ENCODE data around the gene DNAJB9. TPM values are rescaled to one million over a fixed set of nuclear protein-coding genes. Genes with fewer than 3 reads are reported as not detected.

DNAJB9 gene
- total and polyA plus RNA-seq, 2 experiments from 2014 or later, result 7.3 to 16.0 TPM

DNA sequence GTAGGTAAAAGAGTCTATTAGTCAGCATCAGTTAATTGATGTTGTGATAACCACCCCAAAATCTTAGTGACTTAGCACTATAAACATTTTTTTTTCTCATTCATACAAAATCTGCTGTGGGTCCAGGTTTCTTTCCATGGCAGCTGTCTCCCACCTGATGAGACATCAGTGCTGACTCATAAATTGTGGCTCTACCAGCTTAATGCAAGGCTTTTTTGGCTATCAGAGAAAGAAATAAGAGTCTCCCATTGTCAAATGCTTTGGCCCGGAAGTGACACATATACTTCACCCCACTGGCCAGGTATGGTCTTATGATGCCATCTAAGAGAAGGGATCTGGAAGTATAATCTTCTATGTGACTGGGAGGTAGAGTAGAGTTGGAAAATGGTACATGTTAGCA is 14.5 kb downstream of the DNAJB9 start:
- DNase-seq (ENCODE audit: low spot score) (no peak), ATAC-seq (no peak)
- peaks cover 4% of the 10 kb centered on the region for H3K27me3 Mint-ChIP-seq (ENCODE audit: insufficient read depth, low read depth, poor library complexity)
- no peak overlapping the region for H3K4me3 Mint-ChIP-seq
- Histone ChIP-seq H3K4me3 (no peak overlapping the region), H2AFZ (no peak overlapping the region), H4K20me1 (replicated peaks; ENCODE audit: insufficient read depth) (no peaks in the 10 kb centered on the region), H3K9me2 (ENCODE audit: insufficient read depth) (no peaks in the 10 kb centered on the region), H3K36me3 (ENCODE audit: insufficient read depth) (no peaks in the 10 kb centered on the region; the same call in 1 of the 2 replicates), H3K79me2 (replicated peaks; ENCODE audit: insufficient read depth) (no peaks in the 10 kb centered on the region), H3K27me3 (ENCODE audit: insufficient read depth) (no peaks in the 10 kb centered on the region), H3K4me1 (ENCODE audit: insufficient read depth) (peaks cover 4% of the 10 kb centered on the region; the same call in 1 of the 2 replicates), H3K4me2 (no peak overlapping the region), H3K27ac (ENCODE audit: low read depth) (no peak overlapping the region), H3F3A (replicated peaks; ENCODE audit: low read depth) (no peaks in the 10 kb centered on the region)
- peaks cover 20% of the 10 kb centered on the region for H3K4me1 Mint-ChIP-seq
- peaks cover 18% of the 10 kb centered on the region for H3K9me3 Mint-ChIP-seq
- TF ChIP-seq JUNB (IDR thresholded peaks at IDR 0.05; ENCODE audit: unreplicated experiment) (no peak), ZNF331 (CRISPR knock-in tag; IDR thresholded peaks at IDR 0.05; ENCODE audit: low read depth) (no peak), NANOG (IDR thresholded peaks at IDR 0.05; ENCODE audit: borderline replicate concordance) (no peak), EZH2 (IDR thresholded peaks at IDR 0.05; ENCODE audit: low read depth, unreplicated experiment) (no peak), POLR2AphosphoS5 (IDR thresholded peaks at IDR 0.05; ENCODE audit: low read depth) (no peak), STAT1 (IDR thresholded peaks at IDR 0.05; ENCODE audit: unreplicated experiment) (no peak), CREB1 (CRISPR knock-in tag; IDR thresholded peaks at IDR 0.05; ENCODE audit: low read depth) (no peak), EZH2phosphoT487 (IDR thresholded peaks at IDR 0.05; ENCODE audit: unreplicated experiment) (no peak), ZNF114 (CRISPR knock-in tag; IDR thresholded peaks at IDR 0.05) (no peak)
- TF ChIP-seq, protein P1, sequence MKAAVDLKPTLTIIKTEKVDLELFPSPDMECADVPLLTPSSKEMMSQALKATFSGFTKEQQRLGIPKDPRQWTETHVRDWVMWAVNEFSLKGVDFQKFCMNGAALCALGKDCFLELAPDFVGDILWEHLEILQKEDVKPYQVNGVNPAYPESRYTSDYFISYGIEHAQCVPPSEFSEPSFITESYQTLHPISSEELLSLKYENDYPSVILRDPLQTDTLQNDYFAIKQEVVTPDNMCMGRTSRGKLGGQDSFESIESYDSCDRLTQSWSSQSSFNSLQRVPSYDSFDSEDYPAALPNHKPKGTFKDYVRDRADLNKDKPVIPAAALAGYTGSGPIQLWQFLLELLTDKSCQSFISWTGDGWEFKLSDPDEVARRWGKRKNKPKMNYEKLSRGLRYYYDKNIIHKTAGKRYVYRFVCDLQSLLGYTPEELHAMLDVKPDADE (IDR thresholded peaks at IDR 0.05), result no peak
- TF ChIP-seq, protein P2, sequence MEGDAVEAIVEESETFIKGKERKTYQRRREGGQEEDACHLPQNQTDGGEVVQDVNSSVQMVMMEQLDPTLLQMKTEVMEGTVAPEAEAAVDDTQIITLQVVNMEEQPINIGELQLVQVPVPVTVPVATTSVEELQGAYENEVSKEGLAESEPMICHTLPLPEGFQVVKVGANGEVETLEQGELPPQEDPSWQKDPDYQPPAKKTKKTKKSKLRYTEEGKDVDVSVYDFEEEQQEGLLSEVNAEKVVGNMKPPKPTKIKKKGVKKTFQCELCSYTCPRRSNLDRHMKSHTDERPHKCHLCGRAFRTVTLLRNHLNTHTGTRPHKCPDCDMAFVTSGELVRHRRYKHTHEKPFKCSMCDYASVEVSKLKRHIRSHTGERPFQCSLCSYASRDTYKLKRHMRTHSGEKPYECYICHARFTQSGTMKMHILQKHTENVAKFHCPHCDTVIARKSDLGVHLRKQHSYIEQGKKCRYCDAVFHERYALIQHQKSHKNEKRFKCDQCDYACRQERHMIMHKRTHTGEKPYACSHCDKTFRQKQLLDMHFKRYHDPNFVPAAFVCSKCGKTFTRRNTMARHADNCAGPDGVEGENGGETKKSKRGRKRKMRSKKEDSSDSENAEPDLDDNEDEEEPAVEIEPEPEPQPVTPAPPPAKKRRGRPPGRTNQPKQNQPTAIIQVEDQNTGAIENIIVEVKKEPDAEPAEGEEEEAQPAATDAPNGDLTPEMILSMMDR (conservative IDR thresholded peaks at IDR 0.05; ENCODE audit: low read depth in 2 of 2), result no peak
- TF ChIP-seq, protein P3, sequence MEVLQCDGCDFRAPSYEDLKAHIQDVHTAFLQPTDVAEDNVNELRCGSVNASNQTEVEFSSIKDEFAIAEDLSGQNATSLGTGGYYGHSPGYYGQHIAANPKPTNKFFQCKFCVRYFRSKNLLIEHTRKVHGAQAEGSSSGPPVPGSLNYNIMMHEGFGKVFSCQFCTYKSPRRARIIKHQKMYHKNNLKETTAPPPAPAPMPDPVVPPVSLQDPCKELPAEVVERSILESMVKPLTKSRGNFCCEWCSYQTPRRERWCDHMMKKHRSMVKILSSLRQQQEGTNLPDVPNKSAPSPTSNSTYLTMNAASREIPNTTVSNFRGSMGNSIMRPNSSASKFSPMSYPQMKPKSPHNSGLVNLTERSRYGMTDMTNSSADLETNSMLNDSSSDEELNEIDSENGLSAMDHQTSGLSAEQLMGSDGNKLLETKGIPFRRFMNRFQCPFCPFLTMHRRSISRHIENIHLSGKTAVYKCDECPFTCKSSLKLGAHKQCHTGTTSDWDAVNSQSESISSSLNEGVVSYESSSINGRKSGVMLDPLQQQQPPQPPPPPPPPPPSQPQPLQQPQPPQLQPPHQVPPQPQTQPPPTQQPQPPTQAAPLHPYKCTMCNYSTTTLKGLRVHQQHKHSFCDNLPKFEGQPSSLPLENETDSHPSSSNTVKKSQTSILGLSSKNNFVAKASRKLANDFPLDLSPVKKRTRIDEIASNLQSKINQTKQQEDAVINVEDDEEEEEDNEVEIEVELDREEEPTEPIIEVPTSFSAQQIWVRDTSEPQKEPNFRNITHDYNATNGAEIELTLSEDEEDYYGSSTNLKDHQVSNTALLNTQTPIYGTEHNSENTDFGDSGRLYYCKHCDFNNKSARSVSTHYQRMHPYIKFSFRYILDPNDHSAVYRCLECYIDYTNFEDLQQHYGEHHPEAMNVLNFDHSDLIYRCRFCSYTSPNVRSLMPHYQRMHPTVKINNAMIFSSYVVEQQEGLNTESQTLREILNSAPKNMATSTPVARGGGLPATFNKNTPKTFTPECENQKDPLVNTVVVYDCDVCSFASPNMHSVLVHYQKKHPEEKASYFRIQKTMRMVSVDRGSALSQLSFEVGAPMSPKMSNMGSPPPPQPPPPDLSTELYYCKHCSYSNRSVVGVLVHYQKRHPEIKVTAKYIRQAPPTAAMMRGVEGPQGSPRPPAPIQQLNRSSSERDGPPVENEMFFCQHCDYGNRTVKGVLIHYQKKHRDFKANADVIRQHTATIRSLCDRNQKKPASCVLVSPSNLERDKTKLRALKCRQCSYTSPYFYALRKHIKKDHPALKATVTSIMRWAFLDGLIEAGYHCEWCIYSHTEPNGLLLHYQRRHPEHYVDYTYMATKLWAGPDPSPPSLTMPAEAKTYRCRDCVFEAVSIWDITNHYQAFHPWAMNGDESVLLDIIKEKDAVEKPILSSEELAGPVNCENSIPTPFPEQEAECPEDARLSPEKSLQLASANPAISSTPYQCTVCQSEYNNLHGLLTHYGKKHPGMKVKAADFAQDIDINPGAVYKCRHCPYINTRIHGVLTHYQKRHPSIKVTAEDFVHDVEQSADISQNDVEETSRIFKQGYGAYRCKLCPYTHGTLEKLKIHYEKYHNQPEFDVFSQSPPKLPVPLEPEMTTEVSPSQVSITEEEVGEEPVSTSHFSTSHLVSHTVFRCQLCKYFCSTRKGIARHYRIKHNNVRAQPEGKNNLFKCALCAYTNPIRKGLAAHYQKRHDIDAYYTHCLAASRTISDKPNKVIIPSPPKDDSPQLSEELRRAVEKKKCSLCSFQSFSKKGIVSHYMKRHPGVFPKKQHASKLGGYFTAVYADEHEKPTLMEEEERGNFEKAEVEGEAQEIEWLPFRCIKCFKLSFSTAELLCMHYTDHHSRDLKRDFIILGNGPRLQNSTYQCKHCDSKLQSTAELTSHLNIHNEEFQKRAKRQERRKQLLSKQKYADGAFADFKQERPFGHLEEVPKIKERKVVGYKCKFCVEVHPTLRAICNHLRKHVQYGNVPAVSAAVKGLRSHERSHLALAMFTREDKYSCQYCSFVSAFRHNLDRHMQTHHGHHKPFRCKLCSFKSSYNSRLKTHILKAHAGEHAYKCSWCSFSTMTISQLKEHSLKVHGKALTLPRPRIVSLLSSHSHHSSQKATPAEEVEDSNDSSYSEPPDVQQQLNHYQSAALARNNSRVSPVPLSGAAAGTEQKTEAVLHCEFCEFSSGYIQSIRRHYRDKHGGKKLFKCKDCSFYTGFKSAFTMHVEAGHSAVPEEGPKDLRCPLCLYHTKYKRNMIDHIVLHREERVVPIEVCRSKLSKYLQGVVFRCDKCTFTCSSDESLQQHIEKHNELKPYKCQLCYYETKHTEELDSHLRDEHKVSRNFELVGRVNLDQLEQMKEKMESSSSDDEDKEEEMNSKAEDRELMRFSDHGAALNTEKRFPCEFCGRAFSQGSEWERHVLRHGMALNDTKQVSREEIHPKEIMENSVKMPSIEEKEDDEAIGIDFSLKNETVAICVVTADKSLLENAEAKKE (CRISPR knock-in tag; IDR thresholded peaks at IDR 0.05), result no peak
- TF ChIP-seq, protein P4, sequence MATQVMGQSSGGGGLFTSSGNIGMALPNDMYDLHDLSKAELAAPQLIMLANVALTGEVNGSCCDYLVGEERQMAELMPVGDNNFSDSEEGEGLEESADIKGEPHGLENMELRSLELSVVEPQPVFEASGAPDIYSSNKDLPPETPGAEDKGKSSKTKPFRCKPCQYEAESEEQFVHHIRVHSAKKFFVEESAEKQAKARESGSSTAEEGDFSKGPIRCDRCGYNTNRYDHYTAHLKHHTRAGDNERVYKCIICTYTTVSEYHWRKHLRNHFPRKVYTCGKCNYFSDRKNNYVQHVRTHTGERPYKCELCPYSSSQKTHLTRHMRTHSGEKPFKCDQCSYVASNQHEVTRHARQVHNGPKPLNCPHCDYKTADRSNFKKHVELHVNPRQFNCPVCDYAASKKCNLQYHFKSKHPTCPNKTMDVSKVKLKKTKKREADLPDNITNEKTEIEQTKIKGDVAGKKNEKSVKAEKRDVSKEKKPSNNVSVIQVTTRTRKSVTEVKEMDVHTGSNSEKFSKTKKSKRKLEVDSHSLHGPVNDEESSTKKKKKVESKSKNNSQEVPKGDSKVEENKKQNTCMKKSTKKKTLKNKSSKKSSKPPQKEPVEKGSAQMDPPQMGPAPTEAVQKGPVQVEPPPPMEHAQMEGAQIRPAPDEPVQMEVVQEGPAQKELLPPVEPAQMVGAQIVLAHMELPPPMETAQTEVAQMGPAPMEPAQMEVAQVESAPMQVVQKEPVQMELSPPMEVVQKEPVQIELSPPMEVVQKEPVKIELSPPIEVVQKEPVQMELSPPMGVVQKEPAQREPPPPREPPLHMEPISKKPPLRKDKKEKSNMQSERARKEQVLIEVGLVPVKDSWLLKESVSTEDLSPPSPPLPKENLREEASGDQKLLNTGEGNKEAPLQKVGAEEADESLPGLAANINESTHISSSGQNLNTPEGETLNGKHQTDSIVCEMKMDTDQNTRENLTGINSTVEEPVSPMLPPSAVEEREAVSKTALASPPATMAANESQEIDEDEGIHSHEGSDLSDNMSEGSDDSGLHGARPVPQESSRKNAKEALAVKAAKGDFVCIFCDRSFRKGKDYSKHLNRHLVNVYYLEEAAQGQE (IDR thresholded peaks at IDR 0.05; ENCODE audit: unreplicated experiment), result no peak
- no peak overlapping the region for H3K27ac Mint-ChIP-seq
- peaks cover 20% of the 10 kb centered on the region for H3K36me3 Mint-ChIP-seq (ENCODE audit: low read depth)
